Sciatic nerve (tissue), 2 donors: Measurements from ENCODE around the gene CHRM4. TPM values are rescaled to one million over a fixed set of nuclear protein-coding genes. Genes with fewer than 3 reads are reported as not detected.

Experiments used
- ATAC-seq: fragments of 200-7000 bp; cut with Tn5 transposase; one replicate; pipeline ENCODE4 v1.9.1; 2020; ENCODE audit warnings: mild to moderate bottlenecking, moderate library complexity
- DNase-seq: peaks from one replicate; pipeline ENCODE4 v3.0.0-alpha.2; 2020; ENCODE audit warnings: low spot score
- intact Hi-C: fragments of 100-400 bp; cut with DNase I; formaldehyde crosslinking; loops from one replicate; pipeline ENCODE4 v1.14.2; 2022
- microRNA-seq: library from miRNA; unstranded; fragments of <30 nt; microRNA quantifications from one replicate; pipeline ENCODE4 v1.2.0, GENCODE V29; 2020
- total RNA-seq: library from RNA; stranded (reverse); fragmentation: NEBNext Ultra II Directional; extraction: Animal tissue kit (Norgen Biotek cat#: 25700); gene quantifications from one replicate; pipeline ENCODE4 v1.2.1, GENCODE V29; 2021
- donor health status: DM: no; HTN: no; CAD: no.
- donor health status: DM: no; HTN: no; CAD: no.

The CHRM4 gene
- total RNA-seq, 1 donor from 2014 or later, result not detected

DNA sequence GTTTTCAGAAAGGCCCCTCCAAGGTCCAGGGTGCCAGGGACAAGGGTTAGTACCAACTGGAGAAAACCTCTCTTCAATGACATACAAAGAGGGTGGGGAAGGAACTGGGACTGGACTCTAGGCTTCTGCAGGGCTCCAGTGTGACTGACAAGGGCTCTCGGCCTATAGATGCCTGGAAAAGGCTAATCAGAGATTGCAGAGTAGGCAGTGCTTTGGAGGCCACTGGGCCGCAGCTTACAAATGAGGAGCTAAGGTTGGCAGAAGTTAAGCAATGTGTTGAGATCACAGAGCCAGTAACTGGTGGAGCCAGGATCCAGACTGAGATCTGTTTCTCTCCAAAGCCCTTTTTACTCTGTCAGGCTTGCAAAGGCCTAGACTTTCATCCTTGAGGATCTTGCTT, 51.8 kb downstream of the CHRM4 start:
- DNase-seq (no peak), ATAC-seq (peak; percentile 48)
- intact Hi-C loops, result loop anchor here (5.0 kb wide), 1 partner anchor 967 kb away; no protein-coding TSS in a partner anchor

DNA sequence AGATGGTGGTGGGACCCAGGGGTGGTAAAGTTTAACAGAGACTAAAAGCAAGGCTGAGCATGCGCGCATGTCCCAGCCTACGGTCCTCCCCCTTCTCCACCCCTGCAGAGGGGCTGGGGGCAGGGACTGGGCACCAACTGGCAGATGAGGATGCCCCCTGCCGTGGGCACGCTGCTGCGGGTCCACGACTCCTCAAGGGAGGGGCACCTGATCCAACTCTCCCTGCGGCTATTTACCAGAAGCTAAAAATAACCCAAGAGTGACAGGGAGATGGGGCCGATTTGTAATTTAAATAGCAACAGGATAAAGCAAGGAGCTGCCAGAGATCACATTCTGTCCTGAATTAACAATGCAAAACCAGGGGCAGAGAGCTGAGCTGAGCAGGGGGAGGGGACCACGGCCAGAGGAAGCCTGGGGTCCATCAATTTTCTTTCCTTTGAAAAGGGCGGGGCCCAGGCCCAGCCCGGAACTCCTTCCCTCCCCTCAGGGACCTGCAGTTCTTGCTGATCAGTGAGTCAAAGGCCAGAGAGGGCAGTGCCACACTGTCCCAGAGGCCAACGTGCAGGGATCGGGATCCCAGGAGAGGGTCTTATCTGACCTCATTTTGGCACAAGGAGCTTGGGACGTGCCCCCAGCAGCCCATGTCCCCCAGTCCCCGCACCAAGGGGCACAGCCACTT, 52.4 kb downstream of the CHRM4 start:
- peak; percentile 36 for ATAC-seq
- intact Hi-C loops, result no loop called here
- no peak for DNase-seq

DNA sequence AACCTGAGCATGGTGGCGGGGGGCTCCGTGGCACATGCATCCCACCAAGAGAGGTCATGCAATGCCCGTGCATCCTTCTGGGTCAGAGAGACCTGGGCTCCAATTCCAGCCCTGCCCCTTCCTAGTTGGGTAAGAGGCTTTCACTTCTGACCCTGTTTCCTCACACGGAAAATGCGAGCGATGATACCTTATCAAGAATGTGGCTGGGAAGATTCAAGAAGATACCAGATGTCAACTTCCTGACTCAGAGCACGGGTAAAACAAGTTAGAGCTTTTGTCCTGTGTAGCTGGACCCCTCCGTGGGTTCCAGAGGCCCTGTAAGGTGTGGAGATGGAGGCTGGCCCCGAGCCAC, 53.0 kb downstream of the CHRM4 start:
- ATAC-seq (peak; percentile 18), DNase-seq (no peak)
- intact Hi-C loops, result no loop called here

DNA sequence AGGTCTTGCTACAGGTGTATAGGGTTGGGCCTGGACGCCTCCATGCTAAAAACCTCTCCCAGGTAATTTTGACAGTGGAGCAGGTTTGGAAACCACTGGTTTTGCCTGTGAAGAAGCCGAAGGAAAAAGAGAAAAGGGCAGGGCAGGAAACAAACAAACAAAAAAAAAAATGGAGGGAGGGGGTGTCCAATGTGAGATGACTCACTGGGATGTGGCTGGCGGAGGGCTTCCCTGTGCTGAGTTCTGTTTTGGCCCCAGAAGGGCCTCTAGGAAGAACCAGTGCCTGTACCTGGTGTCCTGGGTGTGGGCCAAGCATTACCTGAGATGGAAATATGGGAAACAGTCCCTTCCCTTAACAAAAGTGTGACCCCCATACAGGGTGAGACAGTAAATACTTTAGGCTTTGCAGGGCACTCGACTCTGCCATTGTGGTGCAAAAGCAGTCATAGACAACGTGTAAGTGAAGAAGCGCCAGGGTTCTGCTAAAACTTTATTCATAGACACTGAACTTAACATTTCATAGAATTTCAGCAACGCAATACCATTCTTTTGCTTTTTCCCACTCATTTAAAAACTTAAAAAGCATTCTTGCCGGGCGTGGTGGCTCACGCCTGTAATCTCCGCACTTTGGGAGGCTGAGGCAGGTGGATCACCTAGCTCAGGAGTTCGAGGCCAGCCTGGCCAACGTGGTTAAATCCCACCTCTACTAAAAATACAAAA, 53.8 kb downstream of the CHRM4 start:
- intact Hi-C loops, result no loop called here
- DNase-seq (no peak), ATAC-seq (no peak)

DNA sequence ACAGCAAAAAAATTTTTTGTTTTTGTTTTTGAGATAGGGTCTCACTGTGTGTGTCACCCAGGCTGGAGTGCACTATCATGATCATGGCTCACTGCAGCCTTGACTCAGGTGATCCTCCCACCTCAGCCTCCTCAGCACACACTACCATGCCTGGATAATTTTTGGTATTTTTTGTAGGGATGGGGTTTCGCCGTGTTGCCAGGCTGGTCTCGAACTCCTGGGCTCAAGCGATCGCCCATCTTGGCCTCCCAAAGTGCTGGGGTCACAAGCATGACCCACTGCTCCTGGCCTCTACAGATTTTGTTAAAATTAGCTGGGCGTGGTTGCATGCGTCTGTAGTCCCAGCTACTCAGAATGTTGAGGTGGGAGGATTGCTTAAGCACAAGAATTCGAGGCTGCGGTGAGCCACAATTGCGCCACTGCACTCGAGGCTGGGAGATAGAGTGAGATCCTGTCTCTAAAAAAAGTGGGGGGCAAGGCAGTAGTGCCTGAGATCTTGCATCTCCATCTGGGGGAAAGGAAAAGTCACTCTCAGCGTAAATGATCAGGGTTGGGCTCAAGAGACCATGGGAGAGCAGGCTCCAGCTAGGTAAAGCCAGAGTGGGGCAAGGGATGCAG, 54.9 kb downstream of the CHRM4 start:
- DNase-seq (no peak), ATAC-seq (no peak)
- intact Hi-C loops, result no loop called here

DNA sequence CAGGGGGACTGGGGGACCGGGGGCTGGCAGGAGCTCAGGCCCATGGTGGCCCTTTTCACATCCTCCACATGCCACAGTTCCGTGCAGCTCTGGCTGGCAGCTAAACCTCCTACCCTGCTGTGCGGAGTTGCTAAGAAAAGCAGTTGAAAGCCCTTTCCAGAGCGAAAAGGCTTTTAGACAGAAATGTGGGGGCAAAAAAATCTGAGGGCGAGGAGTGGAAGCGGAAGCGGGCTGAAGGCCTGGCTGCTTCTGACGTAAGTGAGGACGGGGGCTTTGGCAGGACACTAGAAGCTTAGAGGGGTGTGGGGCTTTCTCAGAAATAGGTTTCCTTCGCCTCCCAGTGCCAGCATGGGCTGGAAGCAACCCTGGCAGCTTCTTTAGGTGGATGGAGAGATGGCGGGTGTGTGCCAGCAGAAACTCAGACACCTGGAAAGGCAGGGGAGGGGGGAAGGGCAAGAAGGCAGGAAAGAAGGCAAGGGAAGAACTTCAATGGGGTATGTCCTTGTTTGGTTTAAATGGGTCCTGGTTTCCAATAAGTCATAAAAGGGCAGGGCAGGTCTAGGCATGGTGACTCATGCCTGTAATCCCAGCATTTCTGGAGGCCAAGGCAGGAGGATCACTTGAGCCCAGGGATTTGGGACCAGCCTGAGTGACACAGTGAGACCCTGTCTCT, 55.5 kb downstream of the CHRM4 start:
- intact Hi-C loops, result no loop called here
- no peak for DNase-seq
- ATAC-seq, result no peak

DNA sequence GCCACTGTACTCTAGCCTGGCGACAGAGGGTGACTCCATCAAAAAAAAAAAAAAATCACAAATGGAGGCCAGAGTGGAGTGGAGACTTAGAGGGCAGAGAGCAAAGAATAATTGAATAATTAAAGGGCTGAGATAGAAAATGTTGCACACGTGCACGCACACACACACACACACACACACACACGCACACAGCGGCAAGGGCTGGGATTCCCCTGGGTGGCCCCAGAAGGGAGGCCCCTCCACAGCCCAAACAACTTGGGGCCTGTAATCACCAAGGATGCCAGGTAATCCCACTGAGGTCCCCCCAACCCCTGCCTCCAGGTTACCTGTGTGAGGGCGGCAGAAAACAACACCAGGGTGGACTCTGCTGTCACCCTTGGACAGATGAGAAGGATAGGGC, 56.3 kb downstream of the CHRM4 start:
- no peak for ATAC-seq
- intact Hi-C loops, result no loop called here
- DNase-seq, result no peak

DNA sequence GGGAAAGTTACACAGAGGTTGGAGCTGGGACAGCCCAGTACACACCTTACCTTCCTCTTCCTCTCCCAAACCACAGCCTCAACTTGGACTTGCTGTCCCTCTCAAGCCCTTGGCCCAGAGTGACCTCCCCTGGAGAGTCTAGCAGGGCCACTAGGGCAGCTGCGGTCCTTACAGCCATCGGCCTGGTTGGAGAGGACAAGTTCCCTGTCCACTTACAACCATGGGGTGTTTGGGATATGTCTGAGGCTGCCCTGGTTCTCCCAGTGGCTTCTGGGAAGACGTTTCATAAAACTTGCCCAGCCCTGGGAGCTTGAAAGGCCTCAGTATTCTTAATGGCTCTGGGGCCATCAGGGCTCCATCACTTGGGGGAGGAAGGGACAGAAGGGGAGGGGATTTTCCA, 57.4 kb downstream of the CHRM4 start:
- DNase-seq, result no peak
- intact Hi-C loops, result no loop called here
- ATAC-seq, result no peak

Small RNA genes within 50 kb of the gene (microRNA-seq; reads per million reads assigned to microRNA genes)
- gene MIR4688, result not detected

Other genes starting within 250 kb of the CHRM4 start
- gene CREB3L1, start 114.1 kb downstream of the CHRM4 start, total RNA-seq, result 20.8 TPM
- 45.5 TPM for gene DGKZ, start 44.3 kb downstream of the CHRM4 start, total RNA-seq
- gene MDK, start 10.1 kb downstream of the CHRM4 start, total RNA-seq, result 92.7 TPM
- 33.7 TPM for gene AMBRA1, start 202.2 kb upstream of the CHRM4 start, total RNA-seq
- gene HARBI1, start 225.5 kb upstream of the CHRM4 start, total RNA-seq, result 4.3 TPM
- gene ATG13, start 225.8 kb upstream of the CHRM4 start, total RNA-seq, result 55.1 TPM